A172 (cell line): Measurements from ENCODE around the gene TMEM185A. TPM values are rescaled to one million over a fixed set of nuclear protein-coding genes. Genes with fewer than 3 reads are reported as not detected.
"Not testable (repeated sequence)": the region's sequence is repeated elsewhere in the genome, so short reads cannot be mapped to it uniquely, and the experiment has no call there.

Experiments
- DNase-seq: peaks from one replicate; pipeline ENCODE4 v3.0.0-alpha.2; 2015; ENCODE audit warnings: low spot score
- total RNA-seq: library from RNA; depleted of rRNA; stranded (reverse); fragments of >200 nt; shearing (Covaris generic); gene quantifications from 2 replicates; pipeline ENCODE4 v1.2.3, GENCODE V29; 2014; rRNA removed

The TMEM185A gene
- total RNA-seq, 1 experiment from 2014 or later = 27.9 TPM

- not testable (repeated sequence) for DNase-seq
These were observed 79.7 kb downstream of the TMEM185A start for GRCh38 chrX:149551939-149552248.

- DNase-seq = not testable (repeated sequence)
These were observed 80.2 kb downstream of the TMEM185A start for GRCh38 chrX:149551245-149551938.

- DNase-seq = not testable (repeated sequence)
These were observed 81.1 kb downstream of the TMEM185A start for GRCh38 chrX:149550454-149550853.

GRCh38 chrX:149549701-149550100, 81.9 kb downstream of the TMEM185A start, which contains the start of gene HSFX3:
TSS of gene HSFX3 (minus strand) at chrX:149549924. CDS start at chrX:149549852, 72 bp downstream.
- not testable (repeated sequence) for DNase-seq

GRCh38 chrX:149547782-149548181, 83.8 kb downstream of the TMEM185A start:
- not testable (repeated sequence) for DNase-seq

GRCh38 chrX:149546962-149547361, 84.6 kb downstream of the TMEM185A start:
- not testable (repeated sequence) for DNase-seq

Other genes starting within 250 kb of the TMEM185A start
- 97.0 and 106 TPM in 2 replicates for gene IDS, start 126.5 kb downstream of the TMEM185A start, total RNA-seq
- 17.4 and 25.7 TPM in 2 replicates for gene EOLA1, start 90.8 kb downstream of the TMEM185A start, total RNA-seq
- gene HSFX3, start 81.9 kb downstream of the TMEM185A start, total RNA-seq = not detected in 2 replicates
- gene MAGEA9B, start 44.3 kb downstream of the TMEM185A start, total RNA-seq = not detected in 2 replicates
- gene HSFX2, start 36.5 kb downstream of the TMEM185A start, total RNA-seq = not detected in 2 replicates
- gene MAGEA11, start 80.3 kb upstream of the TMEM185A start, total RNA-seq = not detected in 2 replicates
- gene HSFX1, start 142.3 kb upstream of the TMEM185A start, total RNA-seq = 0.19 and 0.84 TPM in 2 replicates
- not detected in 2 replicates for gene MAGEA9, start 150.1 kb upstream of the TMEM185A start, total RNA-seq
- not detected in 2 replicates for gene MAGEA8, start 249.4 kb upstream of the TMEM185A start, total RNA-seq